ENCODE results near the gene MRPL21. TPM values are rescaled to one million over a fixed set of nuclear protein-coding genes. Genes with fewer than 3 reads are reported as not detected.
A peak's percentile ranks its signal among the peaks of the same experiment; 100 is the strongest.

The MRPL21 gene
- total and polyA plus RNA-seq, 9 of the 15 experiments (the other 6 are each of a cell fraction or from before 2014, with no cell fraction given) = 196 to 618 (median 232) TPM

DNA sequence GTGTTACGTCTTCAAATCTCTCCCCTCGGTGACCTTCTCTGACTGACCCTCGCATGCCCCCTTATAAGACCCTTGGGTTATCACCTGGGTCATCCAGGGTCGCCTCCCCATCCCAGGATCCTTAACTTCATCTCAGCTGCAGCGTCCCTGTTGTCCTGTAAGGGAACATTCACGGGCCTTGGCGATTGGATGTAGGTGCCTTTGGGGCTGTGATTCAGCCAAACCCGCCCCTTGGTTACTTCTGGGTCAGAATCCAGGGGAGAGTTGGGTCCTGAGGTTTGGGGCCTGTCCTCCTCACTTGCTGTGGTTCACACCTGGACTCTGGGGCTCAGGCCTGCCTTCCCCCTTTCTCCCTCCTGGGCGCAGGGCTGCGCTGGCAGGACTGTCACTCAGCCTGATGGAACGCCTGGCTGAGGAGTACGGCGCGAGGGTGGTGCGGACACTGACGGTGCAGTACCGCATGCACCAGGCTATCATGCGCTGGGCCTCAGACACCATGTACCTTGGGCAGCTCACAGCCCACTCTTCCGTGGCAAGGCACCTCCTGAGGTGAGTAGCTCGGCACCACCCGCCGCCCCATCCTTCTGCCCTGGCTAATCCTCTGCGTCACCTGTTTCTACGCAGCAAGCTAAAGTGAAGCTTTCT is 29.4 kb upstream of the MRPL21 start:
- DNase-seq (ENCODE audit: extremely low read depth in 1 of 4, low spot score in 3 of 4) (no peak), FAIRE-seq (no peak), ATAC-seq (no peak)
- H3K36me3 ChIP-seq (ENCODE audit: control insufficient read depth, insufficient read depth, low read length) = peaks cover 86% of the 10 kb centered on the region; the same call in 2 of the 3 replicates
- H3K9ac ChIP-seq (ENCODE audit: insufficient read depth in 1 of 2, low read depth in 2 of 2, low read length in 2 of 2) = no peak overlapping the region
- 0 out of 2 replicates have a peak, but pooled peaks cover 2% of the 10 kb centered on the region for H4K20me1 ChIP-seq (replicated peaks; ENCODE audit: control insufficient read depth, insufficient read depth, low read length)
- no peaks in the 10 kb centered on the region for H3K9me3 ChIP-seq (replicated peaks; ENCODE audit: control insufficient read depth, insufficient read depth, low read depth, low read length)
- H3K4me2 ChIP-seq (ENCODE audit: insufficient read depth, low read length) = no peak overlapping the region
- peaks cover 0 to 5% of the 10 kb centered on the region in 2 experiments; a peak in 1 of 5 replicates for H3K4me1 ChIP-seq (replicated peaks in 1 of 2; ENCODE audit: control insufficient read depth in 2 of 2, insufficient read depth in 2 of 2, low read length in 2 of 2)
- in situ Hi-C loops (cut with MboI) (no loop called here), intact Hi-C loops (cut with micrococcal nuclease) (no loop called here)
- H3K4me3 ChIP-seq = no peak overlapping the region
- no peak overlapping the region for H2AFZ ChIP-seq (ENCODE audit: low read depth, low read length)
- ChIA-PET CTCF (ENCODE audit: low intra/inter-chr PET ratio) (interaction anchor here (0.6 kb wide), 1 partner anchor 124 kb away, joined by 3 read pairs; no protein-coding TSS in a partner anchor), POLR2A (interaction anchor here (0.6 kb wide), 1 partner anchor 544 kb away, joined by 3 read pairs; no protein-coding TSS in a partner anchor)
- no peaks in the 10 kb centered on the region for H3K79me2 ChIP-seq (ENCODE audit: control insufficient read depth, insufficient read depth, low read length)
- BruUV-seq (replicated peaks) = no TSS peak
- whole genome bisulfite sequencing (ENCODE audit: insufficient coverage, low coverage, missing lambda C conversion rate) = 95% methylated on average over 19 of the region's 24 CpGs
- no peak overlapping the region for H3K27ac ChIP-seq (ENCODE audit: extremely low read depth, low read depth, low read length)
- H3K9me1 ChIP-seq (ENCODE audit: control insufficient read depth, insufficient read depth, low read length) = no peaks in the 10 kb centered on the region
- TF ChIP-seq POLR2G (IDR thresholded peaks at IDR 0.05; ENCODE audit: low read depth, low read length) (0 out of 2 replicates have a peak, but pooled peaks have one; percentile 14), NEUROD1 (IDR thresholded peaks at IDR 0.05; ENCODE audit: borderline replicate concordance, low read depth, low read length, partially characterized antibody) (no peak)
- no peaks in the 10 kb centered on the region for H3K27me3 ChIP-seq (ENCODE audit: control insufficient read depth in 2 of 2, insufficient read depth in 2 of 2, low read length in 2 of 2)

DNA sequence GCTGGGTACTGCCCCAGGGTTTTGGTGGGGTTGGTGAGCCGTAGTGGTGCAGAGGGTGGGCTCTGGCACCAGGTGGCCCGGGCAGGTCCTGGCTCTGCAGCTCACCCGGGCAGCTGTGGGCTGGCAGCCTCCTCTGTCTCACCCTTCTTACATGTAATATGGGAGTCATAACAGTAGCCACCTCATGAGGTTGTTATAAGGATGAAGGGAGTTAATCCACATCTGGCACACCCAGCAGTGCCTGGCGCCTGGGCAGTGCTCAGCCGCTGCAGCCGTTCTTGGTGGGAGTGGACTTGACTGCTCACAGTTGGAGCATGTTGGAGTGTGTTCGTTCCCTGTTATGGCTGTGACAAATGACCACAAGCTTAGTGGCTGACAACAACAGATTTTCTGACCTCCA is 28.7 kb upstream of the MRPL21 start:
- intact Hi-C loops (cut with micrococcal nuclease) = no loop called here
- in situ Hi-C loops (cut with MboI) = no loop called here
- no peak overlapping the region for H3K9ac ChIP-seq (ENCODE audit: insufficient read depth in 1 of 2, low read depth in 2 of 2, low read length in 2 of 2)
- BruUV-seq (replicated peaks) = no TSS peak
- no peak overlapping the region for H3K4me3 ChIP-seq
- no peak overlapping the region for H3K27ac ChIP-seq (ENCODE audit: extremely low read depth, low read depth, low read length)
- no peaks in the 10 kb centered on the region for H3K27me3 ChIP-seq (ENCODE audit: control insufficient read depth in 2 of 2, insufficient read depth in 2 of 2, low read length in 2 of 2)
- ChIA-PET POLR2A (no interaction called here), CTCF (ENCODE audit: low intra/inter-chr PET ratio) (interaction anchor here (0.6 kb wide), 1 partner anchor 124 kb away, joined by 3 read pairs; no protein-coding TSS in a partner anchor)
- peaks cover 0 to 5% of the 10 kb centered on the region in 2 experiments; a peak in 1 of 5 replicates for H3K4me1 ChIP-seq (replicated peaks in 1 of 2; ENCODE audit: control insufficient read depth in 2 of 2, insufficient read depth in 2 of 2, low read length in 2 of 2)
- H4K20me1 ChIP-seq (replicated peaks; ENCODE audit: control insufficient read depth, insufficient read depth, low read length) = 0 out of 2 replicates have a peak, but pooled peaks cover 2% of the 10 kb centered on the region
- no peaks in the 10 kb centered on the region for H3K79me2 ChIP-seq (ENCODE audit: control insufficient read depth, insufficient read depth, low read length)
- no peak for ATAC-seq
- DNase-seq (ENCODE audit: extremely low read depth in 1 of 4, low spot score in 3 of 4) = no peak
- H2AFZ ChIP-seq (ENCODE audit: low read depth, low read length) = no peak overlapping the region
- 88% methylated on average over 6 of the region's 7 CpGs for WGBS (ENCODE audit: insufficient coverage, low coverage, missing lambda C conversion rate)
- peaks cover 87% of the 10 kb centered on the region; the same call in 2 of the 3 replicates for H3K36me3 ChIP-seq (ENCODE audit: control insufficient read depth, insufficient read depth, low read length)
- no peak overlapping the region for H3K4me2 ChIP-seq (ENCODE audit: insufficient read depth, low read length)
- no peaks in the 10 kb centered on the region for H3K9me1 ChIP-seq (ENCODE audit: control insufficient read depth, insufficient read depth, low read length)
- no peaks in the 10 kb centered on the region for H3K9me3 ChIP-seq (replicated peaks; ENCODE audit: control insufficient read depth, insufficient read depth, low read depth, low read length)
- no peak for FAIRE-seq
- no peak for TF ChIP-seq ZNF347 (CRISPR knock-in tag; IDR thresholded peaks at IDR 0.05; ENCODE audit: low read depth)
- TF ChIP-seq JUND (IDR thresholded peaks at IDR 0.05; ENCODE audit: borderline replicate concordance, low read depth, low read length) = no peak
- no peak for TF ChIP-seq JUND (tag; IDR thresholded peaks at IDR 0.05; ENCODE audit: borderline replicate concordance, low read depth, low read length)
- no peak for TF ChIP-seq SIN3A (IDR thresholded peaks at IDR 0.05; ENCODE audit: borderline replicate concordance in 2 of 2, control insufficient read depth in 1 of 2, low read depth in 2 of 2, low read length in 2 of 2)
- no peak for TF ChIP-seq ZNF311 (CRISPR knock-in tag; IDR thresholded peaks at IDR 0.05)
- no peak for TF ChIP-seq NFE2L1 (tag; IDR thresholded peaks at IDR 0.05; ENCODE audit: borderline replicate concordance, low read depth)
- TF ChIP-seq RB1 (IDR thresholded peaks at IDR 0.05; ENCODE audit: low read depth) = no peak
- no peak for TF ChIP-seq FOXK1 (CRISPR knock-in tag; IDR thresholded peaks at IDR 0.05; ENCODE audit: borderline replicate concordance)
- TF ChIP-seq NCOA6 (IDR thresholded peaks at IDR 0.05) = no peak
- no peak for TF ChIP-seq NFXL1 (CRISPR knock-in tag; IDR thresholded peaks at IDR 0.05)
- no peak for TF ChIP-seq RFX7 (CRISPR knock-in tag; IDR thresholded peaks at IDR 0.05)
- no peak for TF ChIP-seq SP2 (IDR thresholded peaks at IDR 0.05; ENCODE audit: extremely low read depth, low read depth, low read length, poor library complexity, severe bottlenecking)
- TF ChIP-seq SAFB2 (IDR thresholded peaks at IDR 0.05; ENCODE audit: borderline replicate concordance, low read depth, low read length, severe bottlenecking) = no peak

All from K562 (cell line).